ENCODE measurements around the gene FZD4. TPM values are rescaled to one million over a fixed set of nuclear protein-coding genes. Genes with fewer than 3 reads are reported as not detected.
"Not testable (repeated sequence)": the region's sequence is repeated elsewhere in the genome, so short reads cannot be mapped to it uniquely, and the experiment has no call there.

The FZD4 gene
- total RNA-seq, 1 experiment from 2014 or later: 1.9 TPM

GRCh38 chr11:86938203-86938899, 16.8 kb downstream of the FZD4 start:
- no peak for DNase-seq (ENCODE audit: low read depth)

DNA sequence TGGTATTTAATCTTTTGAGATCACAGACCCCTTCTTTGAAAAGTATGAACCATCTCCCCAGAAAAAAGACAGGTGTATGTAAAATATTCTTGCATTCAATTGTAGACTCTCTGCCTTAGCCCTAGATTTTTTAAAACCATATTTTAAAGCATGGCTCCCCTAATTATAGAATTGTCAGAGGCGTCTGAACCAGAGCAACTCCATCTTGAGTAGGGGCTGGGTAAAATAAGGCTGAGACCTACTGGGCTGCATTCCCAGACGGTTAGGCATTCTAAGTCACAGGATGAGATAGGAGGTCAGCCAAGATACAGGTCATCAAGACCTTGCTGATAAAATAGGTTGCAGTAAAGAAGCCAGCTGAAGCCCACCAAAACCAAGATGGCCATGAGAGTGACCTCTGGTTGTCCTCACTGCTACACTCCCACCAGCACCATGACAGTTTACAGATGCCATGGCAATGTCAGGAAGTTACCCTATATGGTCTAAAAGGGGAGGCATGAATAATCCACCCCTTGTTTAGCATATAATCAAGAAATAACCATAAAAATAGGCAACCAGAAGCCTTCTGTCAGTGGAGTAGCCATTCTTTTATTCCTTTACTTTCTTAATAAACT, 17.9 kb downstream of the FZD4 start:
- not testable (repeated sequence) for DNase-seq (ENCODE audit: low read depth)

GRCh38 chr11:86934926-86935579, 20.1 kb downstream of the FZD4 start:
- no peak for DNase-seq (ENCODE audit: low read depth)

DNA sequence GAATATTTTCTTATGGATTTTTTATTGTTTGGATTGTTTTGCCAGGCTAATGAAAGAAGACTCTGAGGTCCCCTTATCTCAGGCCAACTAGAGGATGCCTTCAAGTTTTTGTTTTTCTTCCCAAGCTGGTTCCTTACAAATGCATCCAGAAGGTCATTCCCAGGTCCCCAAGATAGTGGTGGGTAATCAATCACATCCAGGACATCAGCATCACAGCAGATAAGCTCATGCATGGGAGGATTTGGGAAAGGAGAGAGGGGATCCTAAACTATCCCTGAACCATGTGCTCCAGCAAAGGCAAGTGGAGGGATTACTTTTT, 20.7 kb downstream of the FZD4 start:
- DNase-seq (ENCODE audit: low read depth): no peak

DNA sequence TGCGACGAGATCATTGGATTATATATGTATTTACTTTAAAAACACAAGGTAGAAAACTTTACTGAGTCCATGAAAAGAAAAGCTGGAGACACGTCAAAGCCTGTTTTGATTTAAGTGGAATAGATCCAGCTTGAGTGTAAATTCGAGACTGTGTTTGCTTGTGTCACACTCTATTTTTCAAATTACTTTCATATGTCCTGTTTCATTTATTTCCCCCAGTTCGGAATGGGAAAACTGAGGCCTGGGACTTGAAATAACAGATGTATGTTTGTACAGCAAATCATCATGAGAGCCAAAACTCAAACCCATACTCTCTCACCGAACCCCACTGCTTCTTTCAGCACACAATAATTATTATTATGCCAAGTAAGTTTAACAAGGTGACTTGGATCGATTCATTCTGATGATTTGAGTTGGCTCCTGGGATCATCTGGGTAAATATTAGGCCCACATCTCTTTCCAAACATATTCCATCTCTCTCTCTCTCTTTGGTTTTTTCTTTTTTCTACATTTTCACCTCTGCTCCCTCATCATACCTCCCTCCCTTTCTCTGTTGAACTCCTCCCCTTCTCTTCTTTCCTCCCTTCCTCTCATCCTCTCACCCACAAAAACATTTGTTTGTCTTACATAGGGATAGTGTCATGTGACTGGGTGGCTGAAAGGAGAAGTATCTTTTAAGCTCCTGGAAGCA, 21.2 kb downstream of the FZD4 start:
- no peak for DNase-seq (ENCODE audit: low read depth)

- DNase-seq (ENCODE audit: low read depth): no peak
These were observed 22.0 kb downstream of the FZD4 start for GRCh38 chr11:86932924-86933875.

DNA sequence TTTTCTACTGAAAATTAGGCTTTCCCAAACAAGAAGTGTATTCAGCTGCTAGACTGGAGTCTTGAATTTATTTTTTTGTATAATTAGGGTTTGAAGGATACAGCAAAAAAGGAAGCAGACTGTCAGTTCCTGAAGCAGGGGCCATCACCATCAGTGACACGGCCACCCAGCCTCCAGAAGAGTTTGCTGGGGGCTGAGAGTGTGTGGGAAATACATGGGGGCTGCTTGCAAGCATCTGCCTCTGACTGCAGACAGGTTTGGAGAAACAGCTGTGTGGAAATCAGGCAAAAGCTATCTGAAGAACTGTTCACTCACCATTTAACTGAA, 23.0 kb downstream of the FZD4 start:
- DNase-seq (ENCODE audit: low read depth): no peak

- peak; percentile 77 for DNase-seq (ENCODE audit: low read depth)
These were observed 23.5 kb downstream of the FZD4 start for GRCh38 chr11:86931548-86932258.

DNA sequence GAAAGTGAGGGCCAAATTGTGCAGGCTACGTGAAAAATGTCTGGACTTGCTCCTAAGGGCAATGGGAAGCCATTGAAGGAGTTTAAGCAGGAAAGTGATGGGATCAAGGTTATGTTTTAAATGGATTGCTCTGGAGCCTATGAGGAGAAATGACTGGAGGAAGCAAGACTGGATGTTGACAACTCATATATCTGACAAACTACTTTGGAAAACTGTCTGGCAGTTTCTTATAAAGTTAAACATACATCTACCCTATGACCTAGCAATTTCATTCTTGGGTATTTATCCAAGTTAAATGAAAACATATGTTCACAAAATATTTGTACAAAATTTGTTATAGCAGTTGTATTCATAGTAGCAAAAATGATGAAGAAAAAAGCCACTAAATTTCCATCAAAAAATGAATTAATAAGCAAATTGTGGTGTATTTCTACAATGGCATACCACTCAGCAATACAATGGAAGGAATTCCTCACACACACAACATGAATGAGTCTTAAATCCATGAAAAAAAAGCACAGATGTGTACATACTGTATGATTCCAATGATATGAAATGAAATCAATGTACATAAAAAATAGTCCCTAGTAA, 24.1 kb downstream of the FZD4 start:
- DNase-seq (ENCODE audit: low read depth): no peak

DNA sequence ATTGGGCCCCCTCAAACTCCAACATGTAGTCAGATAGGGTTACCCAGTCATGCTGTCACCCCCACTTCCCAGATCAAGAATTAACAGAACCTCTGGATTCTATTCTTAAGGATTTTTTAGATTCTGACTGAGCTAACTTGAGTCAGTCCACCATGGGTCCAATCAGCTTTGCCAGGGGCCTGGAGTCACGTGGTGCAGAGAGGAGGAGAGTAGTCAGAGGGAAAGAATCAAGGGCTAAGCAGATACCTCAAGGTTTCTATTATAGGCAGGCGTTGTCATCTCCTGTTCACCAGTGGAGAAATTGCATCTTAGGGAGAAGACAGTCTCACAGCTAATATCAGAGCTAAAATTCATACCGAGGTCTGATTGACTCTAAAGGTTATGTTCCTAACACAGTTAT, 28.2 kb downstream of the FZD4 start:
- no peak for DNase-seq (ENCODE audit: low read depth)

DNA sequence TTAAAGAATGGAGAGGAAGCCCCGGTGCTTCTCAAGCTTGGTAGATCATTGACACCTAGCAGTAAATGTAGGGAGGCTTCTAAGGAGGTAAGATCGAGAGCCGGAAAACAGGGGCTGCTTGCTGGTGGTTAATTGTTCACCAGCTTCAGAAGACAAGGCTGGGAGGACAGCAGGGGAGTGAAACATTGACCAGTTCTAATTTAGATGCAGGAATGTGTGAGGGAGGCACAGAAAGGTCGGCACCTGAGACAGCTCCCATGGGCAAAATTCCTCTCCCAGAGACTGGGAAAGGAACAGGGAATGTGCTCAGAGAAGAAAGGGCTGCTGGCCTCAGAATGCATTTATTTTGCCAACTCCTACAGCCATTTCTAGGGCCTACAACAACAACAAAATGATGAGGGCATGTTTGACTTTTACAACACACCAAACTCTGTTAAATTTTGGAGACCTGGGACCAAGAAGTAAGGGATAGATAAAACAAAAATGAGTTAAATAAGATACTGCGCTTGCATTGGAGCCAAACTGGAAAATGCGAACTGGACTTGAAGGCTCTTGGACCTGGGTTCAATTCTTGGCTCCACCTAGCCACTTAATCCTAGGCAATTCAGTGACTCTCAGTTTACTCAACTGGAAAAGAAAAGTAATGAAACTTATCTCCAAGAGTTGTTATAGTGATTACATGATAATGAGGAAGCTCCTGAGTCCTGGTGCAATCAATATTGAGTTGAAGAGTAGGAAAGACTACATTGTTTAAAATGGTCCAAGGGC, 31.0 kb downstream of the FZD4 start:
- no peak for DNase-seq (ENCODE audit: low read depth)

DNA sequence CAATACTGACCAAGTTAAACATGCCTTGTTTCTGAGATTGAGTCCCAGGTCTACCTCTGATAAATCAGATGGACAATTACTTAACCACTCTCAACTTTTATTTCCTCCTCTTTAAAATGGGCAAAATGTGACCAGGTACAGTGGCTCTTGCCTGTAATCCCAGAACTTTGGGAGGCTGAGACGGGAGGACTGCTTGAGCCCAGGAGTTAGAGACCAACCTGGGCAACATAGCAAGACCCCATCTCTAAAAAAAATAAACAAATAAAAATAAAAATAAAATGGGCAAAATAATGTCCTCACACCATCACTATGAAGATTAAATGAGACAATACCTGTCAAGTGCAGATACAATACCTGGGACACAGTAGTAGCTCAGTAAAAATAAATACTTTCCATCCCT, 33.0 kb downstream of the FZD4 start:
- no peak for DNase-seq (ENCODE audit: low read depth)

- peak; percentile 67 for DNase-seq (ENCODE audit: low read depth)
These were observed 35.5 kb downstream of the FZD4 start for GRCh38 chr11:86919557-86920210.

DNA sequence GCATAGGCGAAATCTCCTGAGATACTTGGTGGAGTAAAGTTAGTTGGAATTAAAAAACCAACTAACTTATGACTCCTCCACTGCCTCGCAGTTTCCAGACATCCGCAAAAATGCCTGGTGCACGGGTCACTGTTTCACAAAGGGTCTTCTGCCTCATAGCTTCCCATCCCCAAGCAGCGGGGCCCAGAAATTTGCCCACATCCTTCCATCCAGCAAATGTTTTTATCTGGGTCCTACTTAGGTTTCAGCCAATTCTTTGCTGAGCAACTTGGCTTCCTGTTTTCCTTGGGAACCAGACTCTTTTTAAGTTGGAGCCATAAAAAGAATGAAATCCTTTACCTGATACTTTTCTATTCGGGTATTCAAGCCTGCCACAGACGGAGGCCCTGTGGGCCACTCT, 36.2 kb downstream of the FZD4 start:
- DNase-seq (ENCODE audit: low read depth): peak; percentile 71

- DNase-seq (ENCODE audit: low read depth): no peak
These were observed 36.7 kb downstream of the FZD4 start for GRCh38 chr11:86918496-86918895.

DNA sequence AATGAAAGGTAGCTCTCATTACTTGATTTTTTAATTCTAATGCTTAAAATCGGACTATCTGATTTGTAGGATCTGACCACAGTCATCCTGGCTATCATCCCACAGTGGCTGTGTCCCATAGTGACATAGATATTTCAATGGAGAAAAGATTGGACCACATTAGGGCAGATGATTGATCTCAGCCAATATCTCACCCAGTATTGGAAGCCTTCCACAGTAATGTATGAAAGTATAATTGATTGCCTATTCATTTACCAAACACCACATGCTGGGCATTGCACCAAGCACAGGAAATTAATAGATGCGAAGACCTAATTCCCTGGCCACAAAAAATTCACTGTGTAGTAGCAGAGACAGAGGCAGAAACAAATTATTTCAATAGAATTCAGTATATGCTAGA, 37.6 kb downstream of the FZD4 start:
- no peak for DNase-seq (ENCODE audit: low read depth)

DNA sequence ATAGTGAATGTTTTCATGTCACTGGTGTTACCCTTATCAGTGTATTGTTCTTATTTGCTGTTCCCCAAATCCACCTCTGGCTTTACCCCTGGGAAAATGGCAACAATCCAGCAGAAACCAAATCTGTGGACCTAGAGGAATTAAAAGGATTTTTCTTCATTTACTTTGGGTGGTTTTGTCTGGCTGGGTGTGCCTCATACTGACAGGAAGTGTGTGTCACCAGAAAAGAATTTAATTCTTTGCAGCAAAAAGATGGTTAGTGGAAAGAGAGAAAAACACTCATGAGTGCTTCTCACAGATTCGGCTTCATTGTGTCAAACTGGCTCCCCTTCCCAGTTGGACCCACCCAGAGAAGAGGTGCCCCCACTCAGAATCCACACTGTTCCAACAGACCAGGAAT, 38.9 kb downstream of the FZD4 start:
- DNase-seq (ENCODE audit: low read depth): peak; percentile 88

- not testable (repeated sequence) for DNase-seq (ENCODE audit: low read depth)
These were observed 39.3 kb downstream of the FZD4 start for GRCh38 chr11:86915850-86916249.

DNA sequence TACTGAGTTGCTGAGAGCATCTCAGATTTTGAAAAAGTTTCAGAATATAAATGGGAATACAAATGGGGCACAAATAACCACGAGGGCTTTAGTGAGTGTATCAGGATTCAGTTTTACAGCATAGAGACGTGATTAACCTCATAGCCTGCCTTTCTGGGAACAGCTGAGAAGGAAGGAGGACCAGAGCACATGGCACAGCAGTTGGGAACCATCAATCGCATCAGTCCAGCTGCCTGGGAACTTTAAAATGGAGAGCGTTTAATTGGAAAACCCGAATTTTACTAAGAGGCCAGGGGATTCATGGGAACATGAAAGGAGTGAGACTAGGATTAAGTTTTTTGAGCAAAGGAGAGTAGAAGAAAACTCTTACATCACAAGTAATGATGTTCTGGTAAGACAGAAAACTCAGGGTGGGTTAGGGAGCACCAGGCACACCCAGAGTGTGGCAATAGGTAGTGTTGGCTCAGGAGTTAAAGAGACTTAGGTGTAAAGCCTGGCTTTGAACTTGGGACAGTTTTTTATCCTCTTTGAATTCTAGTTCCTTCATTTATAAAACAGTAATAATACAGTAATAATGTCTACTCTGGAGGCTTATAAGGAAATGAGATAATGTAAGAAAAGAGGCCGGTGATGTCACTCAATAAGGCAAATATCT, 40.2 kb downstream of the FZD4 start:
- DNase-seq (ENCODE audit: low read depth): no peak

All from Daoy (cell line).